HEK293T (cell line): ENCODE results near the gene DYRK1A.

Experiments
- ELF4 ChIP-seq: fragments of 450-650 bp; IDR thresholded peaks from 2 replicates; pipeline ENCODE4 v1.6.1; 2017; ENCODE audit warnings: antibody characterized with exemption
- NFRKB ChIP-seq: fragments of 450-650 bp; IDR thresholded peaks from 2 replicates; pipeline ENCODE4 v1.6.1; 2016; ENCODE audit warnings: mild to moderate bottlenecking, moderate library complexity
- SP1 ChIP-seq: fragments of 450-650 bp; IDR thresholded peaks from 2 replicates; pipeline ENCODE4 v1.6.1; 2017
- TARDBP ChIP-seq: fragments of 450-650 bp; IDR thresholded peaks from 2 replicates; pipeline ENCODE4 v1.6.1; 2016

- TF ChIP-seq NFRKB (no peak), TARDBP (no peak), SP1 (no peak), ELF4 (no peak)
Measured at GRCh38 chr21:37412603-37413360, 46.2 kb downstream of the DYRK1A start.
